SK-N-SH (cell line): ENCODE data around the gene PLAC1. TPM values are rescaled to one million over a fixed set of nuclear protein-coding genes. Genes with fewer than 3 reads are reported as not detected.

Experiments
- CTCF ChIA-PET: fragments of 300-600, 350-600 bp; formaldehyde crosslinking; extraction: SDS; loops from one replicate; lab custom pipeline; 2021; lab: Yijun Ruan, JAX
- POLR2A ChIA-PET: fragments of 350-600 bp; sonication (Branson Sonifier 250); formaldehyde crosslinking; extraction: SDS; loops from one replicate; lab custom pipeline; 2020; ENCODE audit warnings: antibody characterized with exemption, inconsistent platforms; lab: Yijun Ruan, JAX
- DNase-seq: peaks from one replicate; pipeline ENCODE4 v3.0.0; 2012
- H2AFZ ChIP-seq: fragments of 200-600 bp; sonication (generic); 2 replicates; pipeline ENCODE4 v1.8.1; 2016; ENCODE audit warnings: antibody characterized with exemption, mild to moderate bottlenecking, low read depth
- H3F3A ChIP-seq: fragments of 200-600 bp; sonication (generic); replicated peaks from 2 replicates; pipeline ENCODE3; 2016; ENCODE audit warnings: antibody characterized with exemption, mild to moderate bottlenecking; ENCODE audit not compliant: insufficient read depth
- H3K27ac ChIP-seq, 2 experiments: fragments of 200-500 bp in 1 of 2; fragments of 200-600 bp in 1 of 2; sonication (Bioruptor generic) in 1 of 2; sonication (generic), shearing (Covaris generic) in 1 of 2; 2 replicates each; pipeline versions ENCODE4 v1.5.1 to v1.6.1; 2014 to 2016; ENCODE audit warnings: low read depth in 2 of 2, inconsistent platforms in 1 of 2, low read length in 1 of 2, mild to moderate bottlenecking in 1 of 2, mixed read lengths in 1 of 2
- H3K27me3 ChIP-seq: fragments of 200-600 bp; sonication (generic), shearing (Covaris generic); 2 replicates; pipeline ENCODE4 v1.6.1; 2016; ENCODE audit warnings: mixed run types; ENCODE audit not compliant: insufficient read depth
- H3K36me3 ChIP-seq, 2 experiments: fragments of 200-500 bp in 1 of 2; fragments of 200-600 bp in 1 of 2; sonication (Bioruptor generic) in 1 of 2; sonication (generic) in 1 of 2; replicated peaks in 1 of 2; 2 replicates each; pipeline versions ENCODE3 to v1.5.1; 2014 to 2016; ENCODE audit warnings: low read length in 1 of 2, mild to moderate bottlenecking in 1 of 2; ENCODE audit not compliant: insufficient read depth in 2 of 2, control insufficient read depth in 1 of 2
- H3K4me1 ChIP-seq, 2 experiments: fragments of 200-500 bp in 1 of 2; fragments of 200-600 bp in 1 of 2; sonication (Bioruptor generic) in 1 of 2; sonication (generic), shearing (Covaris generic) in 1 of 2; 2 replicates each; pipeline versions ENCODE4 v1.5.1 to v1.6.1; 2014 to 2016; ENCODE audit warnings: low read depth in 1 of 2, low read length in 1 of 2, mixed run types in 1 of 2; ENCODE audit not compliant: insufficient read depth in 2 of 2, control insufficient read depth in 1 of 2
- H3K4me2 ChIP-seq: fragments of 200-600 bp; sonication (generic), shearing (Covaris generic); 2 replicates; pipeline ENCODE4 v1.6.1; 2017; ENCODE audit warnings: mixed run types
- H3K4me3 ChIP-seq, 2 experiments: fragments of 200-500 bp in 1 of 2; fragments of 200-600 bp in 1 of 2; sonication (Bioruptor generic) in 1 of 2; sonication (generic), shearing (Covaris generic) in 1 of 2; 2 replicates each; pipeline versions ENCODE4 v1.5.1 to v1.8.1; 2014 to 2016; ENCODE audit warnings: low read depth in 2 of 2, inconsistent platforms in 1 of 2, low read length in 1 of 2, mild to moderate bottlenecking in 1 of 2, mixed read lengths in 1 of 2, moderate library complexity in 1 of 2
- H3K79me2 ChIP-seq: fragments of 200-600 bp; sonication (generic); 2 replicates; pipeline ENCODE4 v1.8.1; 2017; ENCODE audit warnings: mild to moderate bottlenecking; ENCODE audit not compliant: insufficient read depth
- H3K9ac ChIP-seq: fragments of 200-600 bp; sonication (generic); 2 replicates; pipeline ENCODE4 v1.6.1; 2017; ENCODE audit warnings: mixed run types
- H3K9me2 ChIP-seq: fragments of 200-600 bp; sonication (generic); 2 replicates; pipeline ENCODE4 v1.6.1; 2017; ENCODE audit warnings: mixed run types
- H3K9me3 ChIP-seq: fragments of 200-600 bp; sonication (generic); 2 replicates; pipeline ENCODE4 v1.6.1; 2017; ENCODE audit warnings: mixed run types, mild to moderate bottlenecking, moderate library complexity
- H4K20me1 ChIP-seq: fragments of 200-600 bp; sonication (generic); 2 replicates; pipeline ENCODE4 v1.6.1; 2017; ENCODE audit warnings: mild to moderate bottlenecking, mixed run types; ENCODE audit not compliant: insufficient read depth
- CTCF ChIP-seq: fragments of 200-600 bp; sonication (generic); IDR thresholded peaks from 2 replicates; pipeline ENCODE4 v1.6.1; 2017; ENCODE audit warnings: antibody characterized with exemption, mild to moderate bottlenecking, moderate library complexity
- GABPA ChIP-seq: IDR thresholded peaks from 2 replicates; pipeline ENCODE4 v1.4.0; 2012; ENCODE audit warnings: low read depth, mild to moderate bottlenecking
- MXI1 ChIP-seq: IDR thresholded peaks from 2 replicates; pipeline ENCODE4 v1.6.1; 2012; ENCODE audit warnings: mild to moderate bottlenecking, low read depth, low read length, improper control_type of control experiment
- NFIC ChIP-seq: IDR thresholded peaks from 2 replicates; pipeline ENCODE4 v1.4.0; 2012; ENCODE audit warnings: borderline replicate concordance
- RFX5 ChIP-seq: IDR thresholded peaks from 2 replicates; pipeline ENCODE4 v1.6.1; 2012; ENCODE audit warnings: mild to moderate bottlenecking, improper control_type of control experiment, low read length
- TCF12 ChIP-seq: IDR thresholded peaks from 2 replicates; pipeline ENCODE4 v1.4.0; 2012
- TEAD4 ChIP-seq: IDR thresholded peaks from 2 replicates; pipeline ENCODE4 v1.4.0; 2012; ENCODE audit warnings: mild to moderate bottlenecking, borderline replicate concordance; ENCODE audit not compliant: insufficient read depth
- WGBS: methylation state at CpG from one replicate; pipeline ENCODE4 v1.1.6; 2017; ENCODE audit warnings: low lambda C conversion rate; 5-methylcytosine and 5-hydroxymethylcytosine counted together
- polyA plus RNA-seq, 3 experiments: library from polyadenylated mRNA; depleted of rRNA; stranded (reverse); fragments of >200 nt; gene quantifications; 2 replicates each; pipeline ENCODE4 v1.2.3, GENCODE V29; 2012
- TF ChIP-seq, protein P1 (sequence below): IDR thresholded peaks from 2 replicates; pipeline ENCODE4 v1.4.0; 2012; ENCODE audit warnings: low read depth, borderline replicate concordance
- TF ChIP-seq, protein P2 (sequence below): IDR thresholded peaks from 2 replicates; pipeline ENCODE4 v1.6.1; 2012; ENCODE audit warnings: mild to moderate bottlenecking, low read depth, low read length, moderate library complexity

Gene PLAC1
- polyA plus RNA-seq, 1 of the 3 experiments (the other 2 are of a cell fraction), result 50.9 TPM

- CTCF ChIA-PET, result interaction anchor here (1.0 kb wide), 1 partner anchor 111 kb away, joined by 4 read pairs; no protein-coding TSS in a partner anchor
- DNase-seq, result no peak
- Histone ChIP-seq H3K9ac (no peak overlapping the region), H3K27ac (no peak overlapping the region), H3K36me3 (no peaks in the 10 kb centered on the region), H3F3A (no peaks in the 10 kb centered on the region), H2AFZ (no peak overlapping the region), H3K9me2 (no peaks in the 10 kb centered on the region), H3K4me3 (no peak overlapping the region), H3K79me2 (no peaks in the 10 kb centered on the region), H3K4me1 (peaks cover 0 to 2% of the 10 kb centered on the region in 2 experiments; a peak in 2 of 4 replicates), H4K20me1 (no peaks in the 10 kb centered on the region), H3K27me3 (no peaks in the 10 kb centered on the region), H3K4me2 (no peak overlapping the region), H3K9me3 (no peaks in the 10 kb centered on the region)
- no peak for TF ChIP-seq NFIC
- no peak for TF ChIP-seq GABPA
- no peak for TF ChIP-seq RFX5
- TF ChIP-seq, protein P1, sequence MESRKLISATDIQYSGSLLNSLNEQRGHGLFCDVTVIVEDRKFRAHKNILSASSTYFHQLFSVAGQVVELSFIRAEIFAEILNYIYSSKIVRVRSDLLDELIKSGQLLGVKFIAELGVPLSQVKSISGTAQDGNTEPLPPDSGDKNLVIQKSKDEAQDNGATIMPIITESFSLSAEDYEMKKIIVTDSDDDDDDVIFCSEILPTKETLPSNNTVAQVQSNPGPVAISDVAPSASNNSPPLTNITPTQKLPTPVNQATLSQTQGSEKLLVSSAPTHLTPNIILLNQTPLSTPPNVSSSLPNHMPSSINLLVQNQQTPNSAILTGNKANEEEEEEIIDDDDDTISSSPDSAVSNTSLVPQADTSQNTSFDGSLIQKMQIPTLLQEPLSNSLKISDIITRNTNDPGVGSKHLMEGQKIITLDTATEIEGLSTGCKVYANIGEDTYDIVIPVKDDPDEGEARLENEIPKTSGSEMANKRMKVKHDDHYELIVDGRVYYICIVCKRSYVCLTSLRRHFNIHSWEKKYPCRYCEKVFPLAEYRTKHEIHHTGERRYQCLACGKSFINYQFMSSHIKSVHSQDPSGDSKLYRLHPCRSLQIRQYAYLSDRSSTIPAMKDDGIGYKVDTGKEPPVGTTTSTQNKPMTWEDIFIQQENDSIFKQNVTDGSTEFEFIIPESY, result no peak
- no peak for TF ChIP-seq MXI1
- TF ChIP-seq, protein P2, sequence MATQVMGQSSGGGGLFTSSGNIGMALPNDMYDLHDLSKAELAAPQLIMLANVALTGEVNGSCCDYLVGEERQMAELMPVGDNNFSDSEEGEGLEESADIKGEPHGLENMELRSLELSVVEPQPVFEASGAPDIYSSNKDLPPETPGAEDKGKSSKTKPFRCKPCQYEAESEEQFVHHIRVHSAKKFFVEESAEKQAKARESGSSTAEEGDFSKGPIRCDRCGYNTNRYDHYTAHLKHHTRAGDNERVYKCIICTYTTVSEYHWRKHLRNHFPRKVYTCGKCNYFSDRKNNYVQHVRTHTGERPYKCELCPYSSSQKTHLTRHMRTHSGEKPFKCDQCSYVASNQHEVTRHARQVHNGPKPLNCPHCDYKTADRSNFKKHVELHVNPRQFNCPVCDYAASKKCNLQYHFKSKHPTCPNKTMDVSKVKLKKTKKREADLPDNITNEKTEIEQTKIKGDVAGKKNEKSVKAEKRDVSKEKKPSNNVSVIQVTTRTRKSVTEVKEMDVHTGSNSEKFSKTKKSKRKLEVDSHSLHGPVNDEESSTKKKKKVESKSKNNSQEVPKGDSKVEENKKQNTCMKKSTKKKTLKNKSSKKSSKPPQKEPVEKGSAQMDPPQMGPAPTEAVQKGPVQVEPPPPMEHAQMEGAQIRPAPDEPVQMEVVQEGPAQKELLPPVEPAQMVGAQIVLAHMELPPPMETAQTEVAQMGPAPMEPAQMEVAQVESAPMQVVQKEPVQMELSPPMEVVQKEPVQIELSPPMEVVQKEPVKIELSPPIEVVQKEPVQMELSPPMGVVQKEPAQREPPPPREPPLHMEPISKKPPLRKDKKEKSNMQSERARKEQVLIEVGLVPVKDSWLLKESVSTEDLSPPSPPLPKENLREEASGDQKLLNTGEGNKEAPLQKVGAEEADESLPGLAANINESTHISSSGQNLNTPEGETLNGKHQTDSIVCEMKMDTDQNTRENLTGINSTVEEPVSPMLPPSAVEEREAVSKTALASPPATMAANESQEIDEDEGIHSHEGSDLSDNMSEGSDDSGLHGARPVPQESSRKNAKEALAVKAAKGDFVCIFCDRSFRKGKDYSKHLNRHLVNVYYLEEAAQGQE, result no peak
- no peak for TF ChIP-seq CTCF
- TF ChIP-seq TEAD4, result no peak
- TF ChIP-seq TCF12, result no peak
- POLR2A ChIA-PET, result no interaction called here
- WGBS, result 67% methylated on average over 9 of the region's 9 CpGs
Observed at GRCh38 chrX:134631426-134632346, 26.6 kb downstream of the PLAC1 start.
